OCI-LY7 (cell line): ENCODE measurements around the gene CFAP61.

Source experiments
- EZH2phosphoT487 ChIP-seq: fragments of 200-600 bp; sonication (generic); IDR thresholded peaks from 2 replicates; pipeline ENCODE4 v1.6.1; 2018; ENCODE audit warnings: low read depth, borderline replicate concordance, mild to moderate bottlenecking, mixed run types, antibody characterized with exemption, low read length, moderate library complexity, mixed read lengths
- TF ChIP-seq, protein P1 (sequence below): fragments of 200-600 bp; sonication (generic); conservative IDR thresholded peaks from 2 replicates; pipeline ENCODE4 v1.5.1; 2014; ENCODE audit warnings: mild to moderate bottlenecking, antibody characterized with exemption, low read length, moderate library complexity, mixed read lengths

DNA sequence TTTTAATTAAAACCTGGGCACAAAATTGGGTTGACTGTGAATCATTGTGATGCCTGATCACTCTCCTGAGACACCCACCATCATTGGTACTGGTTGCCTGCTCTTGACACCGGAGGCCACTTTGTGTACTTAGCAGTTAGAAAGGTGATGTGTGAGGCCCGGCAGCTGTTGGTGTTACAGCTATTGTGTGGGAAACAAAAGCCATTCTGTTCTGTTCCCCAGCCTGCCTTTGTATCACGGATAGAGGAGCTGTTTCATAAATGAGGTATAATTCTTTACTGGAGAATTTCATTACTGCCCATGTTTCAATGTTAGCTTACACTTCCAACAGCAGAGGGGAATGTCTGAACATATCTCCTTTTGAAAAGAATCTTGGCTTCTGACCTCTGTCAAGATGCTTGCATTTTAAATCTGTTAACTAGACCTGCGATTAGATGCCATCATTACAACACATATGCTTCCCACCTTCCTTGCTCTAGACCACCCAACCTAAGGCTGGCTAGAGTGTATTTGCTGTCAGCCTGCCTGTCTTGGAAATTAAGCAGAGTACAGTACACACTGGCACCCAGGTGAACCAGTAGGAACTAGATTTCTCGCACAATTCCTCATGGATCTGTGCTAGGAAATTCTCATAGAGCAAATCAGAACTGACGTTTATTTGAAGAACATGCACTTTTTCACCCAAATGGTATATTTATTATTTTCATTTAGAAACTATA is 173.2 kb downstream of the CFAP61 start:
- TF ChIP-seq, protein P1, sequence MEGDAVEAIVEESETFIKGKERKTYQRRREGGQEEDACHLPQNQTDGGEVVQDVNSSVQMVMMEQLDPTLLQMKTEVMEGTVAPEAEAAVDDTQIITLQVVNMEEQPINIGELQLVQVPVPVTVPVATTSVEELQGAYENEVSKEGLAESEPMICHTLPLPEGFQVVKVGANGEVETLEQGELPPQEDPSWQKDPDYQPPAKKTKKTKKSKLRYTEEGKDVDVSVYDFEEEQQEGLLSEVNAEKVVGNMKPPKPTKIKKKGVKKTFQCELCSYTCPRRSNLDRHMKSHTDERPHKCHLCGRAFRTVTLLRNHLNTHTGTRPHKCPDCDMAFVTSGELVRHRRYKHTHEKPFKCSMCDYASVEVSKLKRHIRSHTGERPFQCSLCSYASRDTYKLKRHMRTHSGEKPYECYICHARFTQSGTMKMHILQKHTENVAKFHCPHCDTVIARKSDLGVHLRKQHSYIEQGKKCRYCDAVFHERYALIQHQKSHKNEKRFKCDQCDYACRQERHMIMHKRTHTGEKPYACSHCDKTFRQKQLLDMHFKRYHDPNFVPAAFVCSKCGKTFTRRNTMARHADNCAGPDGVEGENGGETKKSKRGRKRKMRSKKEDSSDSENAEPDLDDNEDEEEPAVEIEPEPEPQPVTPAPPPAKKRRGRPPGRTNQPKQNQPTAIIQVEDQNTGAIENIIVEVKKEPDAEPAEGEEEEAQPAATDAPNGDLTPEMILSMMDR, result no peak
- TF ChIP-seq EZH2phosphoT487, result no peak
